NCI-H526 treated with DMSO at 0.1 percent for 48 hours (cell line): ENCODE measurements around the gene PCDHA12.
A peak's percentile ranks its signal among the peaks of the same experiment; 100 is the strongest.
"Not testable (repeated sequence)": the region's sequence is repeated elsewhere in the genome, so short reads cannot be mapped to it uniquely, and the experiment has no call there.

Experiments
- DNase-seq: peaks from one replicate; lab custom pipeline; 2025; lab: John Stamatoyannopoulos, UW

PCDHA12 gene

GRCh38 chr5:140875085-140876065, at the start of gene PCDHA12:
Gene PCDHA12, plus strand, starts transcription at chr5:140875308. Its CDS starts 165 bp downstream, at chr5:140875473.
- DNase-seq: no peak

GRCh38 chr5:140827704-140828361, 47.3 kb upstream of the PCDHA12 start, which contains the start of gene PCDHA6:
Gene PCDHA6, plus strand, starts transcription at chr5:140827960. Its CDS starts 132 bp downstream, at chr5:140828092.
- no peak for DNase-seq

GRCh38 chr5:140828362-140828737, 46.8 kb upstream of the PCDHA12 start:
- no peak for DNase-seq

GRCh38 chr5:140829511-140830501, 45.3 kb upstream of the PCDHA12 start:
- DNase-seq: not testable (repeated sequence)

GRCh38 chr5:140833993-140834392, 41.1 kb upstream of the PCDHA12 start, which contains the start of gene PCDHA7:
Gene PCDHA7, plus strand, starts transcription at chr5:140834269. Its CDS starts 115 bp downstream, at chr5:140834384.
- no peak for DNase-seq

GRCh38 chr5:140834439-140835008, 40.6 kb upstream of the PCDHA12 start:
- DNase-seq: not testable (repeated sequence)

GRCh38 chr5:140835622-140836510, 39.2 kb upstream of the PCDHA12 start:
- DNase-seq: no peak

GRCh38 chr5:140840978-140841962, 33.8 kb upstream of the PCDHA12 start, which contains the start of gene PCDHA8:
Gene PCDHA8, plus strand, starts transcription at chr5:140841187. Its CDS starts 135 bp downstream, at chr5:140841322.
- no peak for DNase-seq

- DNase-seq: no peak
Measured at GRCh38 chr5:140842798-140843733, 32.0 kb upstream of the PCDHA12 start.

- not testable (repeated sequence) for DNase-seq
Measured at GRCh38 chr5:140848139-140849102, 26.7 kb upstream of the PCDHA12 start, which contains the start of gene PCDHA9. Gene PCDHA9, plus strand, starts transcription at chr5:140848382. Its CDS starts 114 bp downstream, at chr5:140848496.

- not testable (repeated sequence) for DNase-seq
Measured at GRCh38 chr5:140849831-140850634, 25.1 kb upstream of the PCDHA12 start.

GRCh38 chr5:140855772-140856674, 19.1 kb upstream of the PCDHA12 start, which contains the start of gene PCDHA10:
Gene PCDHA10, plus strand, starts transcription at chr5:140855897. Its CDS starts 152 bp downstream, at chr5:140856049.
- DNase-seq: peak; percentile 16

GRCh38 chr5:140857177-140857986, 17.7 kb upstream of the PCDHA12 start:
- DNase-seq: no peak

GRCh38 chr5:140857987-140858240, 17.2 kb upstream of the PCDHA12 start:
- no peak for DNase-seq
